HFFc6 (cell line): ENCODE measurements around the gene JKAMP. TPM values are rescaled to one million over a fixed set of nuclear protein-coding genes. Genes with fewer than 3 reads are reported as not detected.

Experiments
- DNase-seq: peaks from one replicate; pipeline ENCODE4 v3.0.0-alpha.2; 2018
- H3K27ac Mint-ChIP-seq: 2 replicates; pipeline ENCODE4 v1.8.0; 2020; ENCODE audit warnings: mild to moderate bottlenecking, mixed read lengths
- H3K27me3 Mint-ChIP-seq: 2 replicates; pipeline ENCODE4 v1.8.0; 2021; ENCODE audit warnings: mild to moderate bottlenecking, moderate library complexity, mixed read lengths; ENCODE audit not compliant: insufficient read depth
- H3K36me3 Mint-ChIP-seq: 2 replicates; pipeline ENCODE4 v1.8.0; 2021; ENCODE audit warnings: low read depth, mixed read lengths
- H3K4me1 Mint-ChIP-seq: 2 replicates; pipeline ENCODE4 v1.8.0; 2020; ENCODE audit warnings: low read depth, mixed read lengths
- H3K4me3 Mint-ChIP-seq: 2 replicates; pipeline ENCODE4 v1.8.0; 2020; ENCODE audit warnings: mild to moderate bottlenecking, moderate library complexity, mixed read lengths
- H3K9me3 Mint-ChIP-seq: 2 replicates; pipeline ENCODE4 v1.8.0; 2020; ENCODE audit warnings: mild to moderate bottlenecking, mixed read lengths
- CTCF ChIP-seq: fragments of 200-600 bp; sonication (generic); IDR thresholded peaks from 2 replicates; pipeline ENCODE4 v1.5.0; 2021; ENCODE audit warnings: antibody characterized with exemption, mild to moderate bottlenecking
- total RNA-seq, 6 experiments: library from RNA; stranded (reverse); fragmentation: NEBNext Ultra II Directional; extraction: Animal tissue kit (Norgen Biotek cat#: 25700); gene quantifications; 2 replicates in 1 of 6; 3 replicates in 5 of 6; pipeline ENCODE4 v1.2.3, GENCODE V29; 2021

The JKAMP gene
- total RNA-seq, 6 experiments from 2014 or later, result 54.8 to 71.5 (median 61.9) TPM

DNA sequence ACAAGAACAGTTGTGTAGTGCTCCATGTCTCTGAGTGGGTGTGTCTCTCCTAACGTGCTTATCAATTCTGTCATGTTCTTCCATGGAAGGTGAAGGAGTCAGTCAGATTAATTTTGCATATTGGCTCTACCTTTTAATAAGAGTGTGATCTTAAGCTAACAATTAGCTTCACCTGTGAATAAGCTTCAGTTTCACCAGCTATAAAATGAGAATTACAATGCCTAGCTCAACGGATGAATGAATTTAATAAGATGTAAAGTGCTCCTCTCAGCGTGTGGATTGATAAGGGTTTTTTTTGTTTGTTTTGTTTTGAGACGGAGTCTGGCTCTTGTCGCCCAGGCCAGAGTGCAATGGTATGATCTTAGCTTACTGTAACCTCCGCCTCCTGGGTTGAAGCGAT is 59.6 kb downstream of the JKAMP start:
- Mint-ChIP-seq H3K27ac (no peak overlapping the region), H3K4me3 (no peak overlapping the region), H3K36me3 (no peaks in the 10 kb centered on the region), H3K4me1 (0 out of 2 replicates have a peak, but pooled peaks cover 6% of the 10 kb centered on the region), H3K27me3 (peaks cover 6% of the 10 kb centered on the region), H3K9me3 (no peaks in the 10 kb centered on the region)
- TF ChIP-seq CTCF, result no peak
- no peak for DNase-seq

DNA sequence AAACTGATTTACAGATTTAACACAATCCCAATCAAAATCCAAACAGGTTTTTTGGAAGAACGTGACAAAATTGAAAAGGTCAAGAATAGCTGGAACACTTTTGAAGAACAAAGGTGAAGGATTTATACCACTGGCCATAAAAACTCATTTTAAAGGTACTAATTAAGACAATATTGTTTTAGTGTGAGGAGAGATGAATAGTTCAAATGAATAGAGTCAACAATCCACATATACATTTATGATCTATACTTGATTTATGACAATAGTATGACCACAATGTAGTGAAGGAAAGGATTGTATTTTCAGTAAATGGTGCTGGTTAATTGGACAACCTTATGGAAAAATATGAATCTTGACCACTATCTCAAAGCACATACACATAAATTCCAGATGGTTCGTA is 63.0 kb downstream of the JKAMP start:
- H3K9me3 Mint-ChIP-seq, result no peaks in the 10 kb centered on the region
- TF ChIP-seq CTCF, result no peak
- H3K36me3 Mint-ChIP-seq, result no peaks in the 10 kb centered on the region
- H3K4me1 Mint-ChIP-seq, result 0 out of 2 replicates have a peak, but pooled peaks cover 6% of the 10 kb centered on the region
- no peak overlapping the region for H3K4me3 Mint-ChIP-seq
- H3K27ac Mint-ChIP-seq, result no peak overlapping the region
- no peak for DNase-seq
- H3K27me3 Mint-ChIP-seq, result peaks cover 7% of the 10 kb centered on the region

Other genes with a start within 250 kb of the JKAMP start
- 1 to 10 TPM; 1.7 to 2.7 (median 2.1) TPM for gene GPR135, start 19.1 kb upstream of the JKAMP start, total RNA-seq
- gene L3HYPDH, start 109 bp upstream of the JKAMP start, total RNA-seq, result 10 to 100 TPM; 20.6 to 25.7 (median 21.4) TPM
- not detected for gene CCDC175, start 92.3 kb downstream of the JKAMP start, total RNA-seq